ENCODE measurements around the gene PTS.

PTS gene

GRCh38 chr11:112231952-112232351 is 5.7 kb downstream of the PTS start:
- peaks cover 66% of the 10 kb centered on the region for H3K36me3 ChIP-seq (ENCODE audit: control insufficient read depth, insufficient read depth, low read length)
- no peaks in the 10 kb centered on the region for H3K9me3 ChIP-seq (ENCODE audit: control insufficient read depth, insufficient read depth, low read depth, low read length)
- H3K4me3 ChIP-seq (ENCODE audit: low read depth, low read length): no peak overlapping the region
- no peak overlapping the region for H3K27ac ChIP-seq (ENCODE audit: low read depth, low read length)
- no peak overlapping the region for H3K9ac ChIP-seq (ENCODE audit: low read length)
- H3K4me1 ChIP-seq (ENCODE audit: control insufficient read depth, insufficient read depth, low read length): 0 out of 2 replicates have a peak, but pooled peaks cover 3% of the 10 kb centered on the region
- no peaks in the 10 kb centered on the region for H3K27me3 ChIP-seq (ENCODE audit: control insufficient read depth, insufficient read depth, low read length)

DNA sequence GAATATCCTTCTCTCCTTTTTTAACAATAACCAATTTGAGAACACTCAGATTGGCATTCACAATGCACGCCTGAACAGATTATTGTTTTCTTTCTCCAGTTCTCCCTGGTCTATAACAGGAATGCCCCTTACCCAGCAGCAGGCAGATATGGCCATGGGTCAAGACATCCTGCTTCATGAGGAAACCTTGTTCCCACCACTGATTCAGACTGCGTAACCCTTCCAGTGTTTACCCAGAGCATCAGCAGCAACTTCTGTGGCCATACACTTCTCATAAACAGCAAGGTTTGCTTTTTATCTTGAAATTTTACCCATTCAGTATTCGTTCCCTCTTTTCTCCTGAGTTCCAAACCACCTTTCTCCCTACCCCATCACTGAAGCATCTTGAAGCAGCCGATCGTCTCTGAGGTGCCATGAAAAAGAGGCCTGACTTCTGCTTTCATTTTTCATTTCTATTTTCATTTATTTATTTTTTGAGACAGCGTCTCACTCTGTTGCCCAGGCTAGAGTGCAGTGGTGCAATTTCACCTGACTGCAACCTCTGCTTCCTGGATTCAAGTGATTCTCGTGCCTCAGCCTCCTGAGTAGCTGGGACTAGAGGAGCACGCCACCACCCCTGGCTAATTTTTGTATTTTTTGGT is 9.6 kb downstream of the PTS start:
- Histone ChIP-seq H3K27ac (ENCODE audit: low read depth, low read length) (no peak overlapping the region), H3K4me3 (ENCODE audit: low read depth, low read length) (no peak overlapping the region), H3K4me1 (ENCODE audit: control insufficient read depth, insufficient read depth, low read length) (no peaks in the 10 kb centered on the region), H3K27me3 (ENCODE audit: control insufficient read depth, insufficient read depth, low read length) (no peaks in the 10 kb centered on the region), H3K9me3 (ENCODE audit: control insufficient read depth, insufficient read depth, low read depth, low read length) (no peaks in the 10 kb centered on the region), H3K9ac (ENCODE audit: low read length) (no peak overlapping the region), H3K36me3 (ENCODE audit: control insufficient read depth, insufficient read depth, low read length) (peaks cover 56% of the 10 kb centered on the region)

DNA sequence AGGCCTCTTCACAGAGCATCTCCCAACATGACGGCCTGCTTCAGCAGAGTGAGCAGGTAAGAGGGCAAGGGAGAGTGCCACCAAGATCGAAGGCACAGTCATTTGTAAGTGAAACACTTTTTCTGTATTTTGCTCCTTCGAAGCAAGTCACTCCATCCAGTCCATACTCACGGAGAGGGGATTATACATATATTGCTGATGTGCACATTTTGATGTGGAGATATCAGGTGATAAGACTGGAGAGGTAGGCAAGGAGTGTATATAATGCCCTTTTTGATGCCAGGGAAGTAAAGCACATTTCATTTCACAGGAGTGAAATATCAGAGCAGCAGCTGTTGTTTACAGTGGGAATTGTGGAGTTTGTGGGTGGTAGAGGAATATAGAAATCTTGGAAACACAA is 11.2 kb downstream of the PTS start:
- no peak overlapping the region for H3K9ac ChIP-seq (ENCODE audit: low read length)
- no peak overlapping the region for H3K27ac ChIP-seq (ENCODE audit: low read depth, low read length)
- H3K27me3 ChIP-seq (ENCODE audit: control insufficient read depth, insufficient read depth, low read length): no peaks in the 10 kb centered on the region
- H3K9me3 ChIP-seq (ENCODE audit: control insufficient read depth, insufficient read depth, low read depth, low read length): no peaks in the 10 kb centered on the region
- H3K4me1 ChIP-seq (ENCODE audit: control insufficient read depth, insufficient read depth, low read length): no peaks in the 10 kb centered on the region
- no peak overlapping the region for H3K4me3 ChIP-seq (ENCODE audit: low read depth, low read length)
- peaks cover 48% of the 10 kb centered on the region for H3K36me3 ChIP-seq (ENCODE audit: control insufficient read depth, insufficient read depth, low read length)

GRCh38 chr11:112238041-112238440 is 11.8 kb downstream of the PTS start:
- Histone ChIP-seq H3K9me3 (ENCODE audit: control insufficient read depth, insufficient read depth, low read depth, low read length) (no peaks in the 10 kb centered on the region), H3K9ac (ENCODE audit: low read length) (no peak overlapping the region), H3K4me1 (ENCODE audit: control insufficient read depth, insufficient read depth, low read length) (no peaks in the 10 kb centered on the region), H3K36me3 (ENCODE audit: control insufficient read depth, insufficient read depth, low read length) (peaks cover 45% of the 10 kb centered on the region), H3K27me3 (ENCODE audit: control insufficient read depth, insufficient read depth, low read length) (no peaks in the 10 kb centered on the region), H3K4me3 (ENCODE audit: low read depth, low read length) (no peak overlapping the region), H3K27ac (ENCODE audit: low read depth, low read length) (no peak overlapping the region)

DNA sequence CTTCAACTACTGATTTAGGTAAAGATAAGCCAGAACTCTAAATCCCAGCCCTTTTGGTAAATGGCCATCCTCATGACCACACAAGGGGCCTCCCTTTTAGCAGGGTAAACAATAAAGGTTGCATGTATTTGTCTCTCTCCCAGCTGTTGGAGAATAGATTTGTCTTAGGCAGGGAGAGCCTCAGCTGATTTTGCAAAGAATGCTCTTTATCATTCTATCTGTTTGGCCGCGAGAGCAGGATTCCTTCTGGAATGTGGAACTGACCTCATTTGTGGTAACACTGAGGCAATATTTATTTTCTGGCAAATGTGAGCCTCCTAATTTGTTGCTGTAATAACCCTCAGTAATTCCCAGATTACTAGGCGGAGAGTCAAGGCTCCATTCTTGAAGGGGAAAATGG is 15.3 kb downstream of the PTS start:
- Histone ChIP-seq H3K9me3 (ENCODE audit: control insufficient read depth, insufficient read depth, low read depth, low read length) (no peaks in the 10 kb centered on the region), H3K27ac (ENCODE audit: low read depth, low read length) (no peak overlapping the region), H3K4me3 (ENCODE audit: low read depth, low read length) (no peak overlapping the region), H3K9ac (ENCODE audit: low read length) (no peak overlapping the region), H3K36me3 (ENCODE audit: control insufficient read depth, insufficient read depth, low read length) (peaks cover 20% of the 10 kb centered on the region), H3K27me3 (ENCODE audit: control insufficient read depth, insufficient read depth, low read length) (no peaks in the 10 kb centered on the region), H3K4me1 (ENCODE audit: control insufficient read depth, insufficient read depth, low read length) (no peaks in the 10 kb centered on the region)

DNA sequence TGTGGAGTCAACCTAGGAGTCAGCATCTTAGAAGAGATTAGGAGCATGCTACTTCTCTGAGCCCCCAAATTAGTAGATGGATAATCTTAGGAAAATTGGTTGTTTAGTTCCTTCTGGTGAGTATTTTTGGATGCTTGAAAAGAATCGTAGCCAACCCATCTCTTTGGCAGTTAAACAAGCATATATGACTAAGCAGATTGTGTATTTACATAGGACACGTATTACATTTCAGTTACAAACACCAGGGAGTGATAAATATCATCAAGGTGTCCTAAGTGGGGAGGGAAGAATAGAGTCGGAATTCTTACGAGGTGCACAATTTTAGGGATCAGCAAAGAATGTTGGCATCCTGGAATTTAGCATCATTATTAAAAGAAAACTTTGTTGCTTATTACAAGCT is 21.0 kb downstream of the PTS start:
- no peaks in the 10 kb centered on the region for H3K4me1 ChIP-seq (ENCODE audit: control insufficient read depth, insufficient read depth, low read length)
- H3K9me3 ChIP-seq (ENCODE audit: control insufficient read depth, insufficient read depth, low read depth, low read length): no peaks in the 10 kb centered on the region
- H3K36me3 ChIP-seq (ENCODE audit: control insufficient read depth, insufficient read depth, low read length): no peaks in the 10 kb centered on the region; the same call in 1 of the 2 replicates
- no peak overlapping the region for H3K4me3 ChIP-seq (ENCODE audit: low read depth, low read length)
- H3K27ac ChIP-seq (ENCODE audit: low read depth, low read length): no peak overlapping the region
- no peaks in the 10 kb centered on the region for H3K27me3 ChIP-seq (ENCODE audit: control insufficient read depth, insufficient read depth, low read length)
- H3K9ac ChIP-seq (ENCODE audit: low read length): no peak overlapping the region

DNA sequence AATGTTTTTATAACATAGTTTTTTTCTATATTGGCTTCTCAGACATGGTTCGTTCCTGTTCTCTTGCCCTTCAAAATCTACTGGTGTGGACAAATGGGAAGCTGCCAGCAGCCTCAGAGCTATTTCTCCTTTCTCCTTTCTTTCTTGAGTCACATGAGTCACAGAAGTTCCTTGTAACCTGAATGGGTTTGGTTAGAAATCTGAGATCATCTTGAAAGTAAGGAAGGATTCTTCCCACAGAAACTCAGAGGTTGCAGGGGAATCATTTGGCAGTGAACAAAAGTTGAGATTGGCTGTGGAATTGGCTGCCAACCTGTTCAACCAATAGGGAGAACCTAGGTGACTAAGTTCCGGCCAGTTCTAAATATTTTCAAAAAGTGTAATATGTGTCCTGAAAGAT is 22.0 kb downstream of the PTS start:
- H3K4me3 ChIP-seq (ENCODE audit: low read depth, low read length): no peak overlapping the region
- H3K9me3 ChIP-seq (ENCODE audit: control insufficient read depth, insufficient read depth, low read depth, low read length): no peaks in the 10 kb centered on the region
- H3K9ac ChIP-seq (ENCODE audit: low read length): no peak overlapping the region
- no peaks in the 10 kb centered on the region for H3K36me3 ChIP-seq (ENCODE audit: control insufficient read depth, insufficient read depth, low read length)
- H3K4me1 ChIP-seq (ENCODE audit: control insufficient read depth, insufficient read depth, low read length): no peaks in the 10 kb centered on the region
- H3K27me3 ChIP-seq (ENCODE audit: control insufficient read depth, insufficient read depth, low read length): no peaks in the 10 kb centered on the region
- H3K27ac ChIP-seq (ENCODE audit: low read depth, low read length): no peak overlapping the region

DNA sequence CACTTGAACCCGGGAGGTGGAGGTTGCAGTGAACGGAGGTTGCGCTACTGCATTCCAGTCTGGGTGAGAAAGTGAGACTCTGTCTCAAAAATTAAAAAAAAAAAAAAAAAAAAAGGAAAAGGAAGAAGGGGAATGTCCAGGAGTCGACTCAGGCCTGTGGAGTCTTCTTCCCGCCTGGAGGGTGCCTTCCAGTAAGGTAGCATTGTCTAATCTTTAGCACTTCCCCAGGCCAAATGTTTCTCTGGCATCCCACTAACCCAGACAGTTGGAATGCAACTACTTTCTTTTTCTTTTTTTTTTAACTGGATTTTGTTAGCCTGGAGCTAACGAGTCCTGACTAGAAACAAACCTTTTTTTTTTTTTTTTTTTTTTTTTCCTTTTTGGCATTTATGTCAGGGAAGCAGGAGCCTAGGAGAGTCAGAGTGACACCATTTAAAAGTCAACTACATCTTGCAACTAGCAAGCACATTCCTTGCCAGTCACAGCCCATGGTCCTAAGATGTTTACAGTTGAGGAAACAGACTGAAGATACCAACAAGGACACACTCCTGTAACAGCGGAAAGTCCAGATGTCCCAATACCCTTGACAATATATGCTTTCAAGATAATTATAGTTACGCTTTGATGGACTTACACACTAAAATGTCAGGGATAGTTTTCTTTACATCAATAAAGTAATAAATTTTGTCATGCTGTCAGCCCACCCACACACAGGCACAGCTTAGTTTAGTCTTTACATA is 23.8 kb downstream of the PTS start:
- Histone ChIP-seq H3K4me3 (ENCODE audit: low read depth, low read length) (no peak overlapping the region), H3K27me3 (ENCODE audit: control insufficient read depth, insufficient read depth, low read length) (no peaks in the 10 kb centered on the region), H3K27ac (ENCODE audit: low read depth, low read length) (no peak overlapping the region), H3K9ac (ENCODE audit: low read length) (no peak overlapping the region), H3K9me3 (ENCODE audit: control insufficient read depth, insufficient read depth, low read depth, low read length) (no peaks in the 10 kb centered on the region), H3K36me3 (ENCODE audit: control insufficient read depth, insufficient read depth, low read length) (no peaks in the 10 kb centered on the region), H3K4me1 (ENCODE audit: control insufficient read depth, insufficient read depth, low read length) (no peaks in the 10 kb centered on the region)

DNA sequence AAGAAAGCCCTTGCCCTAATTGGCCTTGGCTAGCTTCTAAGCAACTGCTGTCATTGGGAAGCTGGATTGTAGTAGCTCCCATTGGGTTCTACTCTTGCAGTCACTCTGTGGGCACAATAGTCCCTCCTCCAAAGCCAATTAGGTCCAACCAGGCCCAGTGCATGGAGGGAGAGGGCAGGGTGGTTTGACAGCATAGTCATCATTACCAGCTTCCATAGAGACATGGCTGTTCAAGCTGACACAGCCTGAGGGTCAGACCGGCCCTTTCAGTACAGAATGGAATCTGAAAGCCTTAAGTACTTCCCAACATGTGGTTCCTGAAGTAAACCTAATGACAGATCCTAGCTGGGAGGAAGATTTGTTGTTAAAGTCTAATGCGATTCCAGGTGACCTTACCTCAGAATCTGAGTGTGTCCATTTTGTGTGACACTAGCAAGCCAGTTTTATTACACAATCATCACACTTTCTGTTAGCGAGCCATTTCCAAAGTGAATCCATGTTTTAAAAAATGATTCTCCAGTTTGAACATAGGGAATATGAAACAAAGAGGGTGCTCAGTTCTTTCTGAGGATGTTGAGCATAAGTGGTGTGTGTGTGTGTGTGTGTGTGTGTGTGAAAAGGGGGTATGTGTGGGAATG is 27.5 kb downstream of the PTS start:
- Histone ChIP-seq H3K36me3 (ENCODE audit: control insufficient read depth, insufficient read depth, low read length) (no peaks in the 10 kb centered on the region), H3K9me3 (ENCODE audit: control insufficient read depth, insufficient read depth, low read depth, low read length) (no peaks in the 10 kb centered on the region), H3K4me3 (ENCODE audit: low read depth, low read length) (no peak overlapping the region), H3K27me3 (ENCODE audit: control insufficient read depth, insufficient read depth, low read length) (no peaks in the 10 kb centered on the region), H3K4me1 (ENCODE audit: control insufficient read depth, insufficient read depth, low read length) (no peaks in the 10 kb centered on the region), H3K9ac (ENCODE audit: low read length) (no peak overlapping the region), H3K27ac (ENCODE audit: low read depth, low read length) (no peak overlapping the region)

GRCh38 chr11:112255067-112255720 is 29.0 kb downstream of the PTS start:
- no peaks in the 10 kb centered on the region for H3K27me3 ChIP-seq (ENCODE audit: control insufficient read depth, insufficient read depth, low read length)
- H3K27ac ChIP-seq (ENCODE audit: low read depth, low read length): no peak overlapping the region
- H3K4me3 ChIP-seq (ENCODE audit: low read depth, low read length): no peak overlapping the region
- no peaks in the 10 kb centered on the region for H3K36me3 ChIP-seq (ENCODE audit: control insufficient read depth, insufficient read depth, low read length)
- no peaks in the 10 kb centered on the region for H3K4me1 ChIP-seq (ENCODE audit: control insufficient read depth, insufficient read depth, low read length)
- no peak overlapping the region for H3K9ac ChIP-seq (ENCODE audit: low read length)
- H3K9me3 ChIP-seq (ENCODE audit: control insufficient read depth, insufficient read depth, low read depth, low read length): no peaks in the 10 kb centered on the region

- no peaks in the 10 kb centered on the region for H3K36me3 ChIP-seq (ENCODE audit: control insufficient read depth, insufficient read depth, low read length)
- no peaks in the 10 kb centered on the region for H3K4me1 ChIP-seq (ENCODE audit: control insufficient read depth, insufficient read depth, low read length)
- H3K9ac ChIP-seq (ENCODE audit: low read length): no peak within 1 kb of the TSS
- no peaks in the 10 kb centered on the region for H3K9me3 ChIP-seq (ENCODE audit: control insufficient read depth, insufficient read depth, low read depth, low read length)
- H3K27me3 ChIP-seq (ENCODE audit: control insufficient read depth, insufficient read depth, low read length): no peaks in the 10 kb centered on the region
- no peak within 1 kb of the TSS for H3K4me3 ChIP-seq (ENCODE audit: low read depth, low read length)
- H3K27ac ChIP-seq (ENCODE audit: low read depth, low read length): no peak within 1 kb of the TSS
Measured at GRCh38 chr11:112260490-112260889, 34.3 kb downstream of the PTS start, which contains the start of gene PLET1. TSS of gene PLET1 (minus strand) at chr11:112260860. CDS start at chr11:112260589, 271 bp downstream.

Measured in HUES6 (cell line).